ENCODE results near the gene UBXN7.
"Not testable (repeated sequence)": the region's sequence is repeated elsewhere in the genome, so short reads cannot be mapped to it uniquely, and the experiment has no call there.

The UBXN7 gene

DNA sequence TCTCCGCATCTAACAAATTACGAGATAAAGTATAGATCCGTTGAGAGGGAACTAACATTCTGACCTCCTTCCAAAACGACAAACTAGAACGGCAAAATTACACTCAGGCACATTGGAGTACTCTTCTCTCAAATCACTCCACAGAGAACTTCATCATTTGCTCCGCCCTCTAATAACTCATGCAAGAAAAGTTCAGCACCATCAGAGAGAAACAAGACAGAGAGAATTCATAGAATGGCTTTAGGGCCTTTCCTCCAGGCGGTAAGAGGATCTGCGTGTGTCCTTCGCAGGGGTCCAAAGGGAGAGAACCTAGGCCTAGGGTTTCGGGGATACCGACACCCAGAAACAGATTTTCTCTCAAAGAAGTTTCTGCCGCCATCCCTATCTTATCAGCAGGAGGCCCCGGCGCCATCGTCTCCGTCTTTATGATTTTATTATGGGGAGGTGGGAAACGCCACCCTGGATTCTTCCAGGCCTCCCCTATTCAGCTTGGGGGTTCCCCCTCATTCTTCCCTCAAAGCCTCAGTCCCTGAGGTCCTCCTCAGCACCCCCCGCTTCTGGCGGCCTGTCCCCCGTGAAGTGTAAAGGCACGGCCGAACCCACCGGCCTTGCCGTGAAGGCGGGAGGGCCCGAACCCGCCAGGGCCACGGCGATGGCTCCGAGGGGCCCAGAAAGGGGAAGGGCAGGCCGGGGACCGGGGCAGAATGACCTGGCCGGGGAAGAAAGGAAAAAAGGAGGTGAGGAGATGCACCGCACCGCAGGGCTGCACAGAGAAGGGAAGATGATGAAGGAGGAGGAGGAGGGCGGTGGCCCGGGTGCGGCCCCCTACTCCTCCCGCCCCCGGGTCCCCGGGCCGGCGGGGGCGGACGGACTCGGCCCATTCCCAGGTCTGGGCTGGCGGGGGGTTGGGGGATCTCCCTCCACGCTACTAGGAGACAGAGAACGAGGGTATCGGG, 768 bp downstream of the UBXN7 start:
- Mint-ChIP-seq H3K9me3 (no peaks in the 10 kb centered on the region), H3K4me1 (peaks cover 17% of the 10 kb centered on the region), H3K27ac (peak overlapping the region; percentile 94 to 96), H3K27me3 (no peaks in the 10 kb centered on the region), H3K4me3 (peak overlapping the region; percentile 88 to 93)
- peak; percentile 32 for DNase-seq
- ATAC-seq: peak; percentile 45

DNA sequence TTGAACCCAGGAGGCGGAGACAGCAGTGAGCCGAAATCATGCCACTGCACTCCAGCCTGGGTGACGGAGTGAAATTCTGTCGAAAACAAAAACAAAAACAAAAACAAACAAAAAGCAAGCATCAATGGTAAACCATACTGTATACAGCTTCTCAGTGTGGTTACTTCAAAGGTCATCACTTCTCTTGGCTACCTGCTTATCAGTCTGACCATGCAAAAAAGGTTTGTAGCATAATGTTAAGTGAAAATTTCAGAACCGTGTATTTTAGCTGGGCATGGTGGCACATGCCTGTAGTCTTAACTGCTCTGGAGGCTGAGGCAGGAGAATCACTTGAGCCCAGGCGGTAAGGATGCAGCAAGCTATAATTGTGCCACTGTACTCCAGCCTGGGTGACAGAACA, 4.2 kb downstream of the UBXN7 start:
- H3K27ac Mint-ChIP-seq: no peak overlapping the region
- DNase-seq (no peak), ATAC-seq (no peak)
- no peak overlapping the region for H3K4me3 Mint-ChIP-seq
- H3K27me3 Mint-ChIP-seq: no peaks in the 10 kb centered on the region
- H3K9me3 Mint-ChIP-seq: no peaks in the 10 kb centered on the region
- peaks cover 35% of the 10 kb centered on the region for H3K4me1 Mint-ChIP-seq

DNA sequence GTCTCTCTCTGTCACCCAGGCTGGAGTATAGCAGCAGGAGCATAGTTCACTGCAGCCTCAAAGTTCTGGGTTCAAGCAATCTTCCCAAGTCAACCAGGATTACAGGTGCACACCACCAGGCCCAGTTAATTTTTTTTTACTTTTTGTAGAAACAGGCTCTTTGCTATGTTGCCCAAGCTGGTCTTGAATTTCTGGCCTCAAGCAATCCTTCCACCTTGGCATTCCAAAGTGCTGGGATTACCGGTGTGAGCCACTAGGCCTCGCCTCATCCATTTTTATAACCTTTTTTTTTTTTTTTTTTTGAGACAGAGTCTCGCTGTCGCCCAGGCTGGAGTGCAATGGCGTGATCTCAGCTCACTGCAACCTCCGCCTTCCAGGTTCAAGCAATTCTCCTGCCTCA, 7.8 kb downstream of the UBXN7 start:
- DNase-seq, H3K9me3 Mint-ChIP-seq, H3K27me3 Mint-ChIP-seq, H3K27ac Mint-ChIP-seq, H3K4me3 Mint-ChIP-seq, ATAC-seq: not testable (repeated sequence)
- H3K4me1 Mint-ChIP-seq: peaks cover 47% of the 10 kb centered on the region

DNA sequence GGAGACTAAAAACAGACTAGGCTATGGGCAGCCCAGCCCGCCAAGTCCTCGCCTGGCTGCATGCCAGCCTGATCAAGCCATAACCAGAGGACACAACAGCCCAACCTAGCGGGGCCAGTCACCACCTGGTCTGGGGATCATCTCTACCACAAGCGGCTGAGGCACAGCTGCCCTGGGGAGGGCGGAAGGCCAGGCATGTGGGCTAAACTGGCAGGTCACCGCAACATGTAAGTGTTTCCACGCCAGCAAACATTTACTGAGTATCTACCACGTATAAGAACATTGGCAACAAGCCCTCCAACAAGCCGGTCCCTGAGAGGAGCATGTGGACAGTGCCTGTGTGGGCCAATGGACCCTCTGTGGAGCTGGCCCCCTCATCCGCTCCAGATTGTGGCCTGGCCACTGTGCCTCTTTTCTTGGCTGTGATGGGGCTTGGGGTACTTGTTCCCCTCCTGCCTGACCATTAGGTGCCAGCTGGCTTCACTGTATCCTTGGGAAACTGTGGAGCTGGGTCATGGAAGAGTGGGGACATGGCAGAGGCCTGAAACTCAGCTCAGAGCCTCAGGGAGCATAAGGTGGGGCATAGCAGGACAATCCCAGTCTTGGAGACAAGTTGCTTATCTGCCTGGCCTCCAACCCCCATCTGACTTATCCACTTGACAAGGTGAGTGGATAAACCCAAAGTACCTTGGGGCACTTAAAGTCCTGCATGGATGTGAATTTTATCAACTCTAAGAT, 9.0 kb downstream of the UBXN7 start:
- peaks cover 55% of the 10 kb centered on the region for H3K4me1 Mint-ChIP-seq
- ATAC-seq (peak; percentile 28), DNase-seq (no peak)
- H3K27me3 Mint-ChIP-seq: no peaks in the 10 kb centered on the region
- no peaks in the 10 kb centered on the region for H3K9me3 Mint-ChIP-seq
- H3K4me3 Mint-ChIP-seq: no peak overlapping the region
- no peak overlapping the region for H3K27ac Mint-ChIP-seq

DNA sequence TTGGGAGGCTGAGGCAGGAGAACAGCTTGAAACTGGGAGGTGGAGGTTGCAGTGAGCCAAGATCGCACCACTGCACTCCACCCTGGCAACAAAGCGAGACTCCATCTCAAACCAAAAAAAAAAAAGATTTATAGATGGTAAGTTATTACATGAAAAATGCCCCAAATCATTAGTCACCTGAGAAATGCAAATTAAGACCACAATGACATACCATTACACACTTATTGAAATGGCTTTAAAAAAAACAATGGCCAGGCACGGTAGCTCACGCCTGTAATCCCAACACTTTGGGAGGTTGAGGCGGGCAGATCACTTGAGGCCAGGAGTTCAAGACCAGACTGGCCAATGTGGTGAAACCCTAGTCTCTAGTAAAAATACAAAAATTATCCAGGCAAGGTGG, 10.6 kb downstream of the UBXN7 start:
- ATAC-seq: peak; percentile 80
- not testable (repeated sequence) for DNase-seq, H3K9me3 Mint-ChIP-seq, H3K27me3 Mint-ChIP-seq, H3K4me3 Mint-ChIP-seq
- H3K27ac Mint-ChIP-seq: peak overlapping the region in 1 of 2 donors; percentile 75
- H3K4me1 Mint-ChIP-seq: peaks cover 64% of the 10 kb centered on the region

DNA sequence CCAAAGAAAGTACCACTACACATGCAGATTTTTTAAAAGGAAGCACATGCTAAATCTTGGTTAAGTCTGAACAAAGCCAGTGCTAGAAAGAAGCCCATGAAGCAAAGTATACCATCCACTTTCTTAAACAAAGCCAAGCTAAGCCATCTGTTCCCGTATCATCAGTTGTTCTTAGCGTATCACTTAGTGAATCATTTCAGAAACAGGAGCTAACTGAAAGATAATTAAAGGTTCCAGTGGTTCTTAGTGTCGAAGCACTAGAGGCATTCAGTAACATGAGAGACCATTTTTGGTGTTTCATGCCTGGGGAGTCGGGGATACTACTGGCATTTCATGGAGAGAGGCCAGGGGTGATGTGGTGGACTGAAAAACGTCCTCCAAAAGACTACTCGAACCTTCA, 12.8 kb downstream of the UBXN7 start:
- peaks cover 67% of the 10 kb centered on the region for H3K4me1 Mint-ChIP-seq
- no peak for ATAC-seq
- no peak for DNase-seq
- H3K9me3 Mint-ChIP-seq: no peaks in the 10 kb centered on the region
- no peak overlapping the region for H3K4me3 Mint-ChIP-seq
- H3K27ac Mint-ChIP-seq: no peak overlapping the region
- no peaks in the 10 kb centered on the region for H3K27me3 Mint-ChIP-seq

DNA sequence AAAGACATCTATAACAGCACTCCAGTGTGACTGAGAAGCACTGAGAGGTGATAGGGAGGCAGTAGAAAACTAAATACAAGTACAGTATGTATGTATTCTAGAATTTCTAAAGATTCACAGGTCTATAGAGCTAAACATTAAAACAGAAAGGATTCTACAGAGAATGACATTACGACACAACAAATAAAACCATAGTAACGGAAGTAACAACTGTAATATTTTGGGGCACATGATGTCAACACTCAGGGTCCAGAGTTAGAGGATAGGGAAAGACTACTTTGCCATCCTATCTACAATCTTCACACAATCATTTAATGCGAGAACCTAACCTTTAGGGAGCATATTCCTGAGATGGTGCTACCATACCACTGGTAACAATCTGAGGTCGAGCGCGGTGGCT, 13.6 kb downstream of the UBXN7 start:
- ATAC-seq: no peak
- Mint-ChIP-seq H3K4me1 (peaks cover 75% of the 10 kb centered on the region), H3K4me3 (no peak overlapping the region), H3K27me3 (no peaks in the 10 kb centered on the region), H3K27ac (no peak overlapping the region), H3K9me3 (no peaks in the 10 kb centered on the region)
- no peak for DNase-seq

DNA sequence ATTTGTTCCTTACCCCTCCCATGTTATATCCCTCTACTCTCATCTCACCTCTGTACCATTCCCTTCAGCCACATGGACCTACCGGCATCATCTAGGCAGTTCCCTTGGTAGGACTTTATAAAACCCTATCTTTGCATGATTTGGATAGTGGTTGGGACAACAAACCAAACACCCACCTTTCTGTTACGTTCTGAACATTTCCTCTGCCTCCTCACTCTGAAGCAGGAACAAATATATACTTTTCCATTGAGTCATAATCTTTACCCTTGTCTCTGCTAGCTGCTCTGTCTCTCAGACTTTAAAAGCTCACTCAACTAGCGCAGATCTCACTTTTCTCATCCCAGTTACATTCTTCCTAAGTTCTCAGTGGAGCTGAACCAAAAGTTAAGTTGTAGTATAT, 17.8 kb downstream of the UBXN7 start:
- H3K27me3 Mint-ChIP-seq: no peaks in the 10 kb centered on the region
- peaks cover 65% of the 10 kb centered on the region for H3K4me1 Mint-ChIP-seq
- DNase-seq (no peak), ATAC-seq (peak; percentile 57)
- H3K27ac Mint-ChIP-seq: peak overlapping the region in 1 of 2 donors; percentile 12
- H3K4me3 Mint-ChIP-seq: peak overlapping the region; percentile 1 to 6
- peaks cover under 1 to 10% of the 10 kb centered on the region in 2 donors for H3K9me3 Mint-ChIP-seq

DNA sequence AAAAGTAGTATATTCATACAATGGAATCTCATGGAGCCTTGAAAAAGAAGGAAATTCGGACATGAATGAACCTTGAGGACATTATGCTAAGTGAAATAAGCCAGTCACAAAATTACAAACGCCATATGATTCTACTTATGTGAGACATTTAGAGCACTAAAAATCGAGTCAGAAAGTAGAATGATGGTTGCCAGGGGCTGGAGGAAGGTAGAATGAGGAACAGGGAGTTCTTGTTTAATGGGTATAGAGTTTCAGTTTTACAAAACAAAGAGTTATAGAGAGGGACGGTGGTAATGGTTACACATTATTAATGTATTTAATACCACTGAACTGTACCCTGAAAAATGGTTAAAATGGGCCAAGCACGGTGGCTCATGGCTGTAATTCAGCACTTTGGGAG, 19.5 kb downstream of the UBXN7 start:
- Mint-ChIP-seq H3K4me1 (peaks cover 51% of the 10 kb centered on the region), H3K9me3 (peaks cover 9 to 17% of the 10 kb centered on the region in 2 donors), H3K27me3 (no peaks in the 10 kb centered on the region), H3K27ac (no peak overlapping the region), H3K4me3 (no peak overlapping the region)
- ATAC-seq (no peak), DNase-seq (no peak)

DNA sequence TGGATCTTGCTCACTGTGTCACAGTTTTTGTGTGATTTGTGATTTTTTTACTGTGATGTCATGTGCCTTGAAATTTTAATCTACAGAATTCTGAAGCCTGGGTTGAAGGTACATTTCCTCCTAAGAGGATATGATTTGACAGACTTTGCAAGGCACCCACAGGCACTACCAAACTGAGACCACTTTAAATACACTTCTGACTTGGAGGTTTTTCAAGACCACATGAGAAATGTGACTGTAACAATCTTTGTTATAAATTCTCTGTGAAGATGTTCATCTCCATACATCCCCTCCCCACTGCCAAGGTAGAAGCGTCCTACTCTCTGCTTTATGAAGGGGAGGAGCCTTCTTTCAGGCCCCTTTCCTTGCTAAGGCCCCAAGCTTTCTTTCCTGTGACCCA, 22.8 kb downstream of the UBXN7 start:
- Mint-ChIP-seq H3K27ac (no peak overlapping the region), H3K9me3 (peaks cover 9 to 17% of the 10 kb centered on the region in 2 donors), H3K27me3 (no peaks in the 10 kb centered on the region), H3K4me1 (peaks cover 31% of the 10 kb centered on the region), H3K4me3 (no peak overlapping the region)
- no peak for DNase-seq
- no peak for ATAC-seq

DNA sequence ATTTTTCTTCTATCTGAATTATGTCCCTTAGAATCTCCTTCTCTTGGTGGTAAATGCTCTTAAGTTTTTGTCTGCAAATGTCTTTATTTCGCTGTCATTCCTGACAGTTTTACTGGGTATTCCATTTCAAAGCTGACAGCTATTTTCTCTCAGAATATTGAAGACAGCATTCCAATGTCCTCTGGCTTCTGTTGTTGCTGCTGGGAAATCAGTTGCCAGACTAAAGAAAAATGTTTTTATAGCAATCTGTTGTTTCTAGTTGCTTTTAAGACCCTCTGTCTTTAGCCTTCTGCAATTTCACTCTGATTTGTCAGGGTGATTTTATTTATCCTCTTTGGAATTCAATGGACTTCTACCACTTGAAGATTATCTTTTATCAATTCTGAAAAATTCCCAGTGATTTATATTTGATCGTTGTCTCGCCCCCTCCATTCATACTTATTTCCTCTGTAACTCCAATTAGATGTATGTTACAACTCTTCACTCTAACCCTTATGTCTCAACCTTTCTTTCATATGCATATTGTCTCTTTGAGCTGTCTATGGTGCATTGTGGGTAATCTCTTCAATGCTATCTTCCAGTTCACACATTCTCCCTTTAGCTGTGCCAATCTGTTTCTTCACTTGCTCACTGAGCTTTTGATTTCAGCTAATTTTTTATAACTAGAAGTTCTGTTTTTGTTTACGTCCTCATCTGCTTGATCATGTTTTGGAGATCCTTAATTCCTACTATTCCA, 23.5 kb downstream of the UBXN7 start:
- Mint-ChIP-seq H3K27ac (no peak overlapping the region), H3K4me1 (peaks cover 24% of the 10 kb centered on the region), H3K4me3 (no peak overlapping the region), H3K27me3 (no peaks in the 10 kb centered on the region), H3K9me3 (peaks cover 9 to 17% of the 10 kb centered on the region in 2 donors)
- DNase-seq: no peak
- ATAC-seq: no peak

DNA sequence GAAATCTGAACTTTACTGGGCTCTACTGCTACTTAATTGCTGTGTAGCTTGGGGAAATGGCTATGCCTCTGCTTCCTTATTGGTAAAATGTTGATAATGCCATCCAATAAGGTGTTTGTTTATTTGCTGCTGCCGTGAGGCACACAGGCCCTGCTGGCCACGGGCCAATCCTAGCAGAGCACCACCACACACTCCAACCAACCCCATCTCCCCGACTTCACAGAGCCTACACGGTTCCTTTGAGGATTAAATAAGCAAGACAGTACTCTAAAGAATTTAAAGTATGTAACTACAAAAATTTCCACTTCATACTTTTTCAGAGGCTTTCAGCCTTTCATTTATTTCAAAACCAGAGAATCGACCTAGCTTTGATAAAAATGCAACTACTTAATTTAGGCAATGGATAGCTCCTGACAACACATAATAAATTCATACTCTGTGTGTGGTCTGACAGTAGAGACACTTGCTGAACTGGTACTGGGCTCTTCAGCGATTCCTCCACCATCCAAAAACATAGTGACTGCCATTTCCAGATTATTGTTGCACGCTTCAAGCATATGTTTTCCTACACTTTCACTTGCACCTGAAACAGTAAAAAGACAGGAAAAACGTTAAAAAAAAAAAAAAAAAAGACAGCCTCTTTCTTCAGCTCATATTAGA, 25.3 kb downstream of the UBXN7 start:
- Mint-ChIP-seq H3K27me3 (no peaks in the 10 kb centered on the region), H3K27ac (no peak overlapping the region), H3K4me3 (no peak overlapping the region), H3K9me3 (peaks cover 9 to 17% of the 10 kb centered on the region in 2 donors), H3K4me1 (peaks cover 12% of the 10 kb centered on the region)
- DNase-seq (no peak), ATAC-seq (no peak)

DNA sequence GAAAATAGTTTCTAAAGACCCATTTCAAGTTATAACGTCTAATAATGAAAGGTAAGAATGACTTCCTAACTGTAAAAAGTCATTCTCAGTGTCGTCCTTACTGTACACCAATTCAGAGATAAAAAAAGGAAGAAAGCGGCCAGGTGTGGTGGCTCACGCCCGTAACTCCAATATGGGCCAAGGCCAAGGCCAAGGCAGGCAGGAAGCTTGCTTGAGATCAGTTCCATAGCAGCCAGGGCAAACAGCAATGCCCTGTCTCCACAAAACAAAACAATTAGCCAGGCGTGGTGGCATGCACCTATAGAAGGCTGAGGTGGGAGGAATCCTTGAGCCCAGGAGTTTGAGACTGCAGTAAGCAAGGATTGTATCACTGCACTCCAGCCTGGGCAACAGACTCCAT, 31.9 kb downstream of the UBXN7 start:
- no peaks in the 10 kb centered on the region for H3K27me3 Mint-ChIP-seq
- ATAC-seq: no peak
- no peak for DNase-seq
- no peak overlapping the region for H3K27ac Mint-ChIP-seq
- no peaks in the 10 kb centered on the region for H3K4me1 Mint-ChIP-seq
- no peak overlapping the region for H3K4me3 Mint-ChIP-seq
- no peaks in the 10 kb centered on the region for H3K9me3 Mint-ChIP-seq

DNA sequence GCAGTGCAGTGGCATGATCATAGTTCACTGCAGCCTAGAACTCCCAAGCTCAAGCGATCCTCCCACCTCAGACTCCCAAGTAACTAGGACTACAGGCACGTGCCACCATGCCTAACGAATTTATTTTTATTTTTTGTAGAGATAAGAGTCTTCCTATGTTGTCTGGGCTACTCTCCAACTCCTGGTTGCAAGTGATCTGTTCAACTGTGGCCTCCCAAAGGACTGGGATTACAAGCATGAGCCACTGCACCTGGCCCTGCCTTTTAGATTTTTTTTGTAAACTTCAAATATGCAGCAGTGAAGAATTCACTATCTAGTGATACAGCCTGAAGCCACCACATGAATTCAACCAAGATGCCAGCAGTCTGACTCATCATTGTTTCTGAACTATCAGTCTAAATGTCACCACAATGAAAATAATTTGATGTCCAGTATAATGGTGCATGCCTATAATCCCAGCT, 32.7 kb downstream of the UBXN7 start:
- DNase-seq: no peak
- H3K27ac Mint-ChIP-seq: peak overlapping the region in 1 of 2 donors; percentile 67
- ATAC-seq: no peak

DNA sequence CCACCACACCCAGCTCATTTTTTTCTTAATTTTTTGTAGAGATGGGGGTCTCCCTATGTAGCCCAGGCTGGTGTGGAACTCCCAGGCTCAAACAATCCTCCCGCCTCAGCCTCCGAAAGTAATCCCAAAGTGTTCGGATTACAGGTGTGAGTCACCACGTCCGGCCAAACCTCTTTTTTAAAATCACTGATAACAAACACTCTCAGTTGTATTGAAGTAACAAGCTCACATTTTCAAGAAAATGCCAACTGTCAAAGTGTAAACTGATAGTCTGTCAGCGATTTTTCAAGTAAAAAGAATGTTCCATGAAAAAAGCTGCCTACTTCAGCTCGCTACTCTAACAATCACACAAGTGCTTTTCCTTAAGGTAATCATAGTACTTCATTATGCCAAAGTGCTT, 33.4 kb downstream of the UBXN7 start:
- DNase-seq (no peak), ATAC-seq (no peak)
- Mint-ChIP-seq H3K27me3 (no peaks in the 10 kb centered on the region), H3K4me1 (no peaks in the 10 kb centered on the region), H3K9me3 (no peaks in the 10 kb centered on the region), H3K27ac (no peak overlapping the region), H3K4me3 (no peak overlapping the region)

More for the DNA sequence above, 32.7 kb downstream of the UBXN7 start:
- no peak overlapping the region for H3K4me3 Mint-ChIP-seq
- H3K9me3 Mint-ChIP-seq: no peaks in the 10 kb centered on the region
- no peaks in the 10 kb centered on the region for H3K4me1 Mint-ChIP-seq
- no peaks in the 10 kb centered on the region for H3K27me3 Mint-ChIP-seq
